ENCODE data around the gene LHX4.

Gene LHX4

GRCh38 chr1:180271272-180272255 lies 41.5 kb downstream of the LHX4 start:
- DNase-seq (ENCODE audit: low spot score): no peak

DNA sequence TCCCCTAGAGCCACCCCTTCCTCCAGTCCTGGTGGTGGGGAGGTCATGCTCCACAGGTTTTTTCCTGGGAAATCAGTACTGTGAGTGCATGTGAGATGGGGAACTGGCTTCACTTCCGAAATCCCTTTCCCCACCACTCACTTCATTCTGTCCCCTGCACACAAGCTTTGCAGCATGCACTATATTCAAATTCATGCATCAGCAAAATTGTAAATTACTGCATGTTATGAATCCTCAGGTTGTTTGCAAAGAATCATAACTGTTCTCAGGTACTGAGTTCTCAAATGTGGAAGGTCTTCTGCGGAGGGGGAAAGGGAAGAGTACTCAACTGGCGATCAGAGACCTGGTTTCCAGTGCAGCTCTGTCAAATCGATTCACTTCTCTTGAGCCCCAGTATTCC lies 42.3 kb downstream of the LHX4 start:
- DNase-seq (ENCODE audit: low spot score): no peak

- no peak for DNase-seq (ENCODE audit: low spot score)
Observed at GRCh38 chr1:180273066-180273465, 43.0 kb downstream of the LHX4 start.

GRCh38 chr1:180274221-180274620 lies 44.2 kb downstream of the LHX4 start:
- no peak for DNase-seq (ENCODE audit: low spot score)

DNA sequence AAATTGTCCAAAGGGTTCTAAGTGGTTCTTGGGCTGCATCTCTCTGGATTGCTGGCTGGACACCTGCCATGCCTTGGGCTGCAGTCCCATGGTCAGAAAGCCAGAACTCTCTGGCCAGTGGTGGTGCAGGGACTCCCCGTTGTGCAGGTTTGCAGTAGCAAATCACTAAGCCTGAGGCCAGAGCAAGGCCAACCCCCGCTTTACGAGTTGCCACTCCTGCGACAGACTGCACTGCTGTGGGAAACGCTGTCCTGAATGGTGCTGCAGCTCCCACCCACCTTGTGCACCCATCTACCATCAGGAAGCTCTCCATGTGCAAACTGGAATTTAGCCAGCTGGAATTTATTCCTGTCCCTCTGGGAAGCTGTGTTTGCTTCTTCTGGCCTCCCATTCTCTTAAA lies 45.7 kb downstream of the LHX4 start:
- no peak for DNase-seq (ENCODE audit: low spot score)

DNA sequence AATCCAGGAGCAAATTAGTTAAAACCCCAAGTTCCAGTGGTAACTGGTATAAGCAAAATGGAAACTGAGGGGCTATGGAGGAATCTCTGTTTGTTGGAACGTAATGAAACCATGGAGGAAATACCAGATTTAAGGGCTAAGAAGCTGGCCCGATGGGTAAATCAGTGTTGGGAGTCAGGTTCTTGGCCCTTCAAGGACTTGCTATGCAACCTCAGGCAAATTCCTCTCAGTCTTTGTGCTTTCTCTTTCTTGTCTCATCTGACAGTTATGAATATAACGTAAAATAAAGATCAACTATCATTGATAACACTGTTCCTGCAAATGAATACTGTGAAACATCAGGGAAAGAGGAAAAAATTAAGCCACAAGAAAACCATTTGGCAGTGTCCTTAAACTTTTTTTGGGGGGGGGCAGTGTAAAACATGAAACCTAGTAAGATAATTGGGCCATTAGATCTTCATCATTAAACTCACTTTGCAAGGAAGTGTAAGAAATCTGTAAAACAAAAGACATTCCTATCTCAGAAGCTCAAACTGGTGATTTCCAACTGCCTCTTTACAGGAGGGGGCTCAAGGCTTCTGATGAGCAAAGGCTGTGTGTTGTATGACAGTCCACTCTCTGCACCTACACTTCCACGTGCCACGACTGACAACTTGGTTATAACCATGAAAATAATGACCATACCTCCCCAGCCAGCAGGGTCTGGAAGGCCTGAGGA lies 47.6 kb downstream of the LHX4 start:
- no peak for DNase-seq (ENCODE audit: low spot score)

DNA sequence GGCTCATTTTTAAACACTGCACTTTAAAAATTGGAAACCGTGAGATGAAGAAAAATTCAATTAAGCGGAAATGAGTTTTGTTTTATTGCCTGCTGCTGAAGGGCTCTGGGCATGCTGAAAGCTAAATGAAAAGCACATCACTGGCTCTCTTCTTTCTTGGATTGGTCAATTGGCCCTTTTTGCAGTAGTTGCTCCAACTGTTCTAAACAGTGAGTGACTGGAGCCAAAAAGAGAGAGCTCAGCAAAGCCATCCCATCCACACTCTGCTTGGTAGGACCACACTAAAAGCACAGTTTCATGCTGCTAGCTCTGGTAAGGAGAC lies 48.1 kb downstream of the LHX4 start:
- DNase-seq (ENCODE audit: low spot score): no peak

DNA sequence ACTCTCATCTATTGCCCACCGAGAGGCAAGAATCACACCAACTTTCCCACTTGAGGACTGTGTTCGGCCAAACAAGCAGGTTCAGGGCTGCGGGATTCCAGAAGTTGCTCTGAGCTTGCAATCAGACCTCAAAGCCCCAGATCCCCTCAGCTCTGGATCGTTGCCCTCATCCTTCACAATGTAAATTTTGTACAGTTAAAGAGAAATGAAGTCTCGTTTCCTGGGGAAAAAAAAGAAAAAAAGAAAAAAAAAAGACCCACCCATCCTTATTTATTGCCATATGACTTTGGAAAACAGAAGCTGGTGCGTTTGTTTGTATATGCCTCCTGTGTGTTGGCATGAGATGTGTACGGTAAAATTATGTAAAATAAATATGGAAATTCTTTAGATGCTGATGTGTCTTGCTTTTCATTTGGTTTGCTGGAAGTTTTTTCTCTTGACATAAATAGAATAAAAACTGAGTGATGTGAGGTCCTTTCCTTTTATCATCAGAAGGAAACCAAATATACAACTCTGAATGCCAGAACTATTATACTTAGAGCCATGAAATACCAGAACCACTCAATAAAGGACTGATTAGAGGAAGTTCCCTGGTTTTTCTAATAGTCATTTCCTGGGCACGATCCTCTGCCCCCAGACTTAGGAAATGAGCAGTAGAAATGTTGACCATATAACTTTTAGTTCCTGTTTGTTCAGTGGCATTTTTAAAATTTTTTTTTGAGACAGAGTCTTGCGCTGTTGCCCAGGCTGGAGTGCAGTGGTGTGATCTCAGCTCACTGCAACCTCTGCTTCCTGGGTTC lies 48.7 kb downstream of the LHX4 start:
- DNase-seq (ENCODE audit: low spot score): no peak

- DNase-seq (ENCODE audit: low spot score): no peak
Observed at GRCh38 chr1:180279651-180280050, 49.6 kb downstream of the LHX4 start.

- DNase-seq (ENCODE audit: low spot score): no peak
Observed at GRCh38 chr1:180280617-180281016, 50.6 kb downstream of the LHX4 start.

DNA sequence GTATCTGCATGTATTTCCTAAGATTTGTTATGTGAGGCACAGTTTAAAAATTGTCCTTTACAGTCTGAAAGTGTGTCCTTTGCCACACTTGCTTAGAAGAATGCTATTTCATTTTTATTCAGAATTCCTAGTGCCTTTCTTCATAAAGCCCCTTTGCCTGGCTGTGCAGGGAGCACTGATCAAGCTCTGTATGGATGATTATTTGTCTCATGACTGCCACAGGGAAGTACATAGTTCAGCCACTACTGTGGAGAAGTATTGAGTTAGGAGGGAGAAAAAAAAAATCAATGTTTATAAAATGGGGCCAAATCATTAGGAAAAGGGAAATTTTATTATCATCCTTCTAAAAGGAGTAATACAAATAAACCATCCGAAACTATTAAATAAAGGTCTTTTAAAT lies 51.4 kb downstream of the LHX4 start:
- no peak for DNase-seq (ENCODE audit: low spot score)

DNA sequence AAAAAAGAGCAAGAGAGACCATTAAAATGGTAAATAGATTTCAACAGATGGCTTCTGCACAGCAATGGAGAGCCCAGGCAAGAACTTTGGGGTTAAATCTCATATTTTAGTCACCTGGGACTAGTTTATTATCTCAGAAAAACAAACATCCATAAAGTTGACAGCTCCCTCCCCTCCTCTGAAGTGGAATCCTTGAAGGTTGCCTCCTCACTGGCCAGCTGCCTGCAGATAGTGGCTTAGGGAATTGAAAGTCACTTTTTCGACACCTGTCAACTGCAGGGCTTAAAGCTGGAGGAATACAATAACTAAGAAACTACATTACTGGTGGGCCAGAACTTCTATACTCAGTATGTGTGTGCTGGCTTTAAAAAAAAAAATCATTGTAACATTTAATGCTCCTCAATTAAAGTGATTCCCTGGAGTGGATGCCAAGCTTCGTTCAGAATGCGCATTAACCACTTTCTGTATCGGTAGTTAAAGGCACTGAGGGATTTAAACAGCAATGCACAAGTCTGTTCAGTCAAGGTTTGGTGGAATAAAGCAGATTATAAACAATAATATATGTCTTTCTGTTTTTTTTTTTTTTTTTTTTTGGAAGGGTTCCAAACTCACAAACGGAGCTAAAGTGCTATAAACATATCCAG lies 52.5 kb downstream of the LHX4 start:
- no peak for DNase-seq (ENCODE audit: low spot score)

GRCh38 chr1:180283098-180283497 lies 53.0 kb downstream of the LHX4 start:
- DNase-seq (ENCODE audit: low spot score): no peak

DNA sequence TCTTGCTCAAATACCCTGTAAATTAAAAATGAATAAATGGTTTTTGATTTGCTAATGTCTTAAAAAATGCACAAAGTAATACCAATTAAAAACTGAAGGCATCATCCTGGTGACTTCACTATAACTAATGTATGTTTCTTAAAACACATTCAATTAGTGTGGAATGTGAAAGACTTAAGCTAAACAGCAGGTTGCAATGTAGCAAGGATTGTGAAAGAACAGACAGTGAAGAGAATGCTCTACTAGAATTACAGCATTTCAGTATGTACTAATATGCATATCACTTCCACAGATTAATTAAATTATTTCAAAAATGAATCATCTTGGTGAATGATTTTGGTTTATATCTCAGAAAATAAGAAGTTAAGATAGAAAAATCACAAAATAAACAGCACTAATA lies 56.4 kb downstream of the LHX4 start:
- no peak for DNase-seq (ENCODE audit: low spot score)

- DNase-seq (ENCODE audit: low spot score): no peak
Observed at GRCh38 chr1:180287988-180288705, 58.1 kb downstream of the LHX4 start.

DNA sequence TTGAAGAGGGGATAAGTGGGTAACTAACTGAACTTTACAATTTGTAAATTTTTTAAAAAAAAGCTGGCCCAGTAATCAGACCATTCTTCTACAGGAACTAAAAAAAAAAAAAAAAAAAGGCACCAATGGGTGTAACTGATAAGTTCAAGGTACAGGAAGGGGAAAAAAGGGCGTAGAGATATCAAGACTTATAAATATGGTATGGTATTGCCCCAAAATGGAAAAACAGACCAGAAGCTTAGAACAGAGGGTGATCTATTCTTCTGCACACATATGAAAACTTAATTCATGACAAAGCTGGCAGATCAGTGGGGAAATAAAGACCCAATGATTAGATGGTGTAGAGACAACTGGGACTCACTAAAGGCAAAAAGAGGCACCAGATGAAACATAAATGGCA lies 58.9 kb downstream of the LHX4 start:
- no peak for DNase-seq (ENCODE audit: low spot score)

DNA sequence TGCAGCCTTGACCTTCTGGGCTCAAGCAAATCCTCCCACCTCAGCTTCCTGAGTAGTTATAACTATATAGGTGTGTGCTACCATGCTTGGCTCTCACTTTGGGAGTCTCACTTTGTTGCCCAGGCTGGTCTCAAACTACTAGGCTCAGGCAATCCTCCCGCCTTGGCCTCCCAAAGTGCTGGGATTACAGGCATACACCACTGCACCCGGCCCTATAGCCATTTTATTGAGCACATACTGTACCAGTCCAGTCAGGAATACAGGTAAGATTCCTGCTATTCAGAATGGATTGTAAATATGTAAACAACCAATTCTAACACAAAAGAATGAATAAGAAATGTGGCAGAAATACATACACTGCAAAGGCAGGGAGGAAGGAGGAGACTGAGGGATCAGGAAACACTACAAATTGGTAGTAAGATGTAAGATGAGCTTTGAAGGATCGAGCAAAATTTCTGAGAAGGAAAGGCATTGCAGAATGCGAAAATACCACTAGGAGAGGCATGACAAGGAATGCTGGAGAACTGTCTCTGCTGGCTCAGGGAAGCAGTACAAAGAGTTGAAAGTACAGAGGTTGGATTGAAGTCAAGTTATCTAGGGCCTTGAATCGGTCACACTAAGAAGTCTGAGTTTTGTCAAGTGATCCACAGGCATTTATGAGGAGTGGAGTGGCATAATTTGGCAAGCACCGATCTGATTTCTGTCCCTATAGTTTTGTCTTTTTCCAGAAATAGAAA lies 60.4 kb downstream of the LHX4 start:
- no peak for DNase-seq (ENCODE audit: low spot score)

GRCh38 chr1:180291004-180291403 lies 60.9 kb downstream of the LHX4 start:
- DNase-seq (ENCODE audit: low spot score): no peak

DNA sequence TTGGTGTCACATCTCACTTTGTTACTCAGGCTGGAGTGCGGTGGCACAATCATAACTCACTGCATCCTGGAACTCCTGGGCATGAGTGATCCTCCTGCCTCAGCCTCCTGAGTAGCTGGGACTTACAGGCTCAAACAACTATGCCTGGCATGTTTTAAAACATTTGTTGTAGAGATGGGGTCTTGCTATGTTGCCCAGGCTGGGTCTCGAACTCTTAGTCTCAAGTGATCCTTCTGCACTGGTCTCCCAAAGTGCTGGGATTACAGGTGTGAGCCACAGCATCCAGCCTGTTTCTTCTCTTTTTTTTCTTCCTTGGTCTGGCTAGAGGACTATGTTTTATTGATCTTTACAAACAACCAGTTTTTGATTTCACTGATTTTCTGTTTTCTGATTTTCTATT lies 64.6 kb downstream of the LHX4 start:
- DNase-seq (ENCODE audit: low spot score): no peak

DNA sequence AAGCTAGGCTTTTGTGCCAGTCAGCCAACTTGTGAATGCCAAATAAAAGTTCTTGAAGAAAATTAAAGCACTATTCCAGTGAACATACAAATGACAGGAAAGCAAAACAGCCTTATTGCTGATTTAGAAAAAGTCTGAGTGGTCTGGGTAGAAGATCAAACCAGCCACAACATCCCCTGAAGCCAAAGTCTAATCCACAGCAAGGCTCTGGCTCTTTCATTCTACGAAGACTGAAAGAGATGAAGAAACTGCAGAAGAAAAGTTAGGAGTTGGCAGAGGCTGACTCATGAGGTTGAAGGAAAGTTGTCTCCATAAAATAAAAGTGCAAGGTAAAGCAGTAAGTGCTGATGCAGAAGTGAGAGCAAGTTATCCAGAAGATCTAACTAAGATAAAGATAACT lies 65.9 kb downstream of the LHX4 start:
- no peak for DNase-seq (ENCODE audit: low spot score)

All from AG20443 (cell line).